Right lobe of liver (tissue), 4 donors: ENCODE results near the gene MRPS18A.

Experiments used
- POLR2A ChIP-seq: fragments of 450-650 bp; IDR thresholded peaks from one replicate; pipeline ENCODE4 v1.6.1; 2017; ENCODE audit warnings: antibody characterized with exemption, mild to moderate bottlenecking
- TF ChIP-seq, protein P1 (sequence below), 4 donors: fragments of 200-600 bp in 3 of 4; fragments of 450-650 bp in 1 of 4; IDR thresholded peaks; one replicate each; pipeline versions ENCODE4 v1.5.1 to v1.8.0; 2016 to 2022; ENCODE audit warnings: antibody characterized with exemption in 4 of 4, mild to moderate bottlenecking in 2 of 4
- donor health status: DM: no; HTN: no; CAD: no.
- donor health status: DM: no; HTN: no; CAD: no.
- donor health status: DM: no; HTN: yes; CAD: no.

GRCh38 chr6:43682724-43683429, 4.7 kb downstream of the MRPS18A start:
- TF ChIP-seq, protein P1, sequence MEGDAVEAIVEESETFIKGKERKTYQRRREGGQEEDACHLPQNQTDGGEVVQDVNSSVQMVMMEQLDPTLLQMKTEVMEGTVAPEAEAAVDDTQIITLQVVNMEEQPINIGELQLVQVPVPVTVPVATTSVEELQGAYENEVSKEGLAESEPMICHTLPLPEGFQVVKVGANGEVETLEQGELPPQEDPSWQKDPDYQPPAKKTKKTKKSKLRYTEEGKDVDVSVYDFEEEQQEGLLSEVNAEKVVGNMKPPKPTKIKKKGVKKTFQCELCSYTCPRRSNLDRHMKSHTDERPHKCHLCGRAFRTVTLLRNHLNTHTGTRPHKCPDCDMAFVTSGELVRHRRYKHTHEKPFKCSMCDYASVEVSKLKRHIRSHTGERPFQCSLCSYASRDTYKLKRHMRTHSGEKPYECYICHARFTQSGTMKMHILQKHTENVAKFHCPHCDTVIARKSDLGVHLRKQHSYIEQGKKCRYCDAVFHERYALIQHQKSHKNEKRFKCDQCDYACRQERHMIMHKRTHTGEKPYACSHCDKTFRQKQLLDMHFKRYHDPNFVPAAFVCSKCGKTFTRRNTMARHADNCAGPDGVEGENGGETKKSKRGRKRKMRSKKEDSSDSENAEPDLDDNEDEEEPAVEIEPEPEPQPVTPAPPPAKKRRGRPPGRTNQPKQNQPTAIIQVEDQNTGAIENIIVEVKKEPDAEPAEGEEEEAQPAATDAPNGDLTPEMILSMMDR (IDR thresholded peaks at IDR 0.05) = no peak
- no peak for TF ChIP-seq POLR2A
